ENCODE results near the gene VRK1.

VRK1 gene

DNA sequence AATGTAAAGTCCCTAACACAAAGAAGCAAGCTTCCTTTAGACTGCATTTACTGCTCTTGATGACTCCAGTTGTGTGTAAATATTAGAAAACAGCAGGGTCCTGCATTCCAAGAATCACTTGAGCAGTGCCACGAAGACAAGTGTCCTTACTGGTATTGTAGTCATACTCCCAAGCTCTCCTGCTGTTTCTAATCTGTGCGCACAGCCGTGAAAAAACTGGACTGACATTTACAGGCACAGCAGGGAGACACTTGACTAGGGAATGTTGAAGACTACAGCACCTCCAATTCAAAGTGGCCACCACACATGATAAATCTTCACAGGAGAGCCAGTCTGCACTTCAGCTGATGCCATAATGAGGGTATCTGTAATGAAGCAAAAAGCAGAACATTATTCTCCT is 91.4 kb downstream of the VRK1 start:
- no peak for DNase-seq

- no peak for DNase-seq
Measured at GRCh38 chr14:96889091-96889490, 91.9 kb downstream of the VRK1 start.

GRCh38 chr14:96893966-96894622 is 96.9 kb downstream of the VRK1 start:
- no peak for DNase-seq

GRCh38 chr14:96894966-96895365 is 97.8 kb downstream of the VRK1 start:
- DNase-seq, result no peak

DNA sequence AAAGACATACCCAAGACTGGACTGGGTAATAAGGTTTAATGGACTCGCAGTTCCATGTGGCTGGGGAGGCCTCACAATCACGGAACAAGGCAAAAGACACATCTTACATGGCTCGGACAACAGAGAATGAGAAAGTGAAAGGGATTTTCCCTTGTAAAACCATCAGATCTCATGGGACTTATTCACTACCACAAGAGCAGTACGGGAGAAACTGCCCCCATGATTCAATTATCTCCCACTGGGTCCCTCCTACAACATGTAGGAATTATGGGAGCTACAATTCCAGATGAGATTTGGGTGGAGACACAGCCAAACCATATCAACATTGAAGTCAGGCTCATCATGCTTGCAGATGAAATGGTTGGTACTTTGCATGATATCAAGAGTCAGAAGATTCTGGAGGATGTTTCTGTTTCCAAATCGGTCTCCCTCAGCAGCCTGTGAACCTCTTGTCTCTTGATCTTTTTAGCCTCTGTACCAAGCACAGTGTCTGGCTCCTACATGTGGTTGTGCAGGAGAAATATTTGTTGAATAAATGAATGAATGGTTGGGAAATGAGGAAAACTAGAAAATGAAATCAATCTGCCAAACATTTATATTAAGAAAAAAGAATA is 98.6 kb downstream of the VRK1 start:
- no peak for DNase-seq

DNA sequence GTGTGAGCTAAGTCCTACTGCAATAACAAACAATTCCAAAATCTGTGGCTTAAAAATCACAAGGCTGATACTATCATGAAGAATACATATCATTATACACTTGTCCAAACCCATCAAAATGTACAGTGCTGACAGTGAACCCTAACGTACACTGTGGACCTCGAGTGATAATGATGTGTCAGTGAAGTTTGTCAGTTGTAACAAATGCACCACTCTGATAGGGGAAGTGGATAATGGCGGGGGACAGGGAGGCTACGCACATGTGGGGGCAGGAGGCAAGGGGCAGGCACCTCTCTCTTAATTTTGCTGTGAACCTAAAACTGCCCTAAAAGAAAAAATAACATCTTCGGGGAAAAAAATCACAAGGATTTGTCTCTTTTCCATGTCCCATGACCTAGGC is 100.0 kb downstream of the VRK1 start:
- DNase-seq, result no peak

DNA sequence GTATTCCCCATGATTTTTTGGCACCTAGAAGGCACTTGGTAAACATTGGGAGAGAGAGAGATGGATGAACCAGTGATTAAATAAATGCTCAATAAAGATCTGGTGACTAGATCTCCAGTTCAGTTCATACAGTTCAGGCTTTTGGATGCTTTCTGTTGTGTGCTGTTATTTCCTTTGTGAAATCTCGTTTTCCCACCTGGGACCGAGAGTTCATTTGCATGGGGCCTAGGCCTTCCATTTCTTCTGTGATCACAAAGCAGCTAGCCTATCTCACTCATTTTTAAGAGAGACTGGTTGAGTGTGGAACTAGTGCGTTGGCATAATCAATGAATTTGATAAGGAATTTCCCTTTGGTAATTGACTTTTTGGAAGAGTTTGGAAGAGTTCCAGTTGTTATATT is 104.0 kb downstream of the VRK1 start:
- no peak for DNase-seq

- no peak for DNase-seq
Measured at GRCh38 chr14:96902004-96902403, 104.8 kb downstream of the VRK1 start.

DNA sequence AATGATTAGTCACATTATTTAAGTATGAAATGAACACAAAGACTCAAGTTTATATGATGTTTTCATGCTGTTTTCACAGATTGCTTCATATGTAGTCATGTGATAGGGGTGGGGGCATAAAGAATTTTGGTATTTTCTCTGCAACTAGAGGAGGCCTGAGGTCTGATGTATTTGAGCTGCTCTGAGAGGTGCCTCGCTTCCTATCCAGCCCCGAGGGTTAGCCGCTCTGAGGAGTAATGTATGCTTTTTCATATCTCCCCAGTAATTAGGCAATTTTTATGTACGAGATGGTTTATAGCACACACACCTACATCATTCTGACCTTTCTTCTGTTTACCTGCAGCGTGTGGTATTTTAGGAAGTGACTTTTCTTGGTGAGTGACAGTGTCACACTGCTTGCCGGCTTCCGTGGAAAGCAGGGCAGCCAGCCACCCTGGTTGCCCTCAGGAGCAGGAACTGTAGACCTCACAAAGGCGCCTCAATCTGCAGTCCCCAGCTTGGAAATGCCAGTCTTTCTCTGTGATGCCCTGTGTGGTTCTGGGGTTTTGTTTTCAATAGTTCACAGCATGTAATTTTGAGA is 106.4 kb downstream of the VRK1 start:
- DNase-seq, result no peak

- no peak for DNase-seq
Measured at GRCh38 chr14:96904201-96904600, 107.0 kb downstream of the VRK1 start.

GRCh38 chr14:96905065-96905464 is 107.9 kb downstream of the VRK1 start:
- DNase-seq, result no peak

GRCh38 chr14:96905825-96906224 is 108.6 kb downstream of the VRK1 start:
- peak; percentile 87 to 90 for DNase-seq

GRCh38 chr14:96906434-96906833 is 109.3 kb downstream of the VRK1 start:
- DNase-seq, result peak; percentile 7 to 18

GRCh38 chr14:96909841-96910364 is 112.7 kb downstream of the VRK1 start:
- DNase-seq, result no peak

DNA sequence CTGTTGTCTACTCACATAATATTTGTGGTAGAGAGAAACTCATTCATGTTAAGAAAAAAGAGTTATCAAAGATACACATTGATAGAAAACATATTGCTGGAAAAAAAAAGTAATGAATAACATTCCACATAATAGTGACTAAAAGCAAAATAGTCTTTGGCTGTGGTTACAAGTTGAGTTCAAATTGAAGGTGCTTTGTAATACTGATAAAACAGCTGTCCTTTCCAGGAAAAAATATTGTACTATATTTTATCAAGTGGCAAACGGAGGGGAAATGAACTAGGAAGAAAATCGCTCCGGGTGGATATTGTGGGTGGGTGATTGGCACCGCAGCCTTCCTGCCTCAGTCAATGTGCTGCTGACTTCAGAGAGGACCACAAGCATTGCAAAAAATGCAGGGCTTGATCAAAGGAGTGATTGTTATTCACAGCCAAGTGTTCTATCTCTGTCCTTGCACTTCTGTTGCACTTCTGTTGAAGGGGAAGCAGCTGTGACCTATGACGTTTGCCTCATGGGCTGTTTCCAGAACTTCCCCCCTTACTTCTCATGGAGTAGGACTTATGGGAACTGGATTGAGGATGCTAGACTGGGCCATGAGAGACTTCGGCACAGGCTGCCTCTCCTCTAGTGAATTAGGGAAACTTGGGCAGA is 114.4 kb downstream of the VRK1 start:
- peak; percentile 24 to 49 for DNase-seq

- DNase-seq, result no peak
Measured at GRCh38 chr14:96914571-96915128, 117.5 kb downstream of the VRK1 start.

- no peak for DNase-seq
Measured at GRCh38 chr14:96915478-96915877, 118.3 kb downstream of the VRK1 start.

- DNase-seq, result no peak
Measured at GRCh38 chr14:96916751-96917150, 119.6 kb downstream of the VRK1 start.

GRCh38 chr14:96917442-96917963 is 120.3 kb downstream of the VRK1 start:
- no peak for DNase-seq

DNA sequence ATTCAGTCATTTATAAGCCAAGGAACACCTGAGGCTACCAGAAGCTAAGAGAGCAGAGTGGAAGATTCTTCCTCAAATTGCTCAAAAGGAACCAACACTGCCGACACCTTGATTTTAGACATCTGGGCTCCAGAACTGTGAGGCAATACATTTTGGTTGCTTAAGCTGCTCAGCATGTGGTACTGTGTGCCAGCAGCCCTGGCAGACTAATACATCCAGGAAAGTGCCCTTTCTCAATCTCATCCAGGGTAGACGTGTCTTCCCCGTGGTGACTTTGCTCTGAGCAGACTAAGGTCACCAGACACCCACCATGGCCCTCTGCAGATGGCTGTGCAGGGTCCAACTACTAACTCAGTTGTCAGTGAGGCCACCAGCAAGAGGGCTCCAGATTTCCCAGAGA is 122.8 kb downstream of the VRK1 start:
- peak; percentile 2 to 14 for DNase-seq

DNA sequence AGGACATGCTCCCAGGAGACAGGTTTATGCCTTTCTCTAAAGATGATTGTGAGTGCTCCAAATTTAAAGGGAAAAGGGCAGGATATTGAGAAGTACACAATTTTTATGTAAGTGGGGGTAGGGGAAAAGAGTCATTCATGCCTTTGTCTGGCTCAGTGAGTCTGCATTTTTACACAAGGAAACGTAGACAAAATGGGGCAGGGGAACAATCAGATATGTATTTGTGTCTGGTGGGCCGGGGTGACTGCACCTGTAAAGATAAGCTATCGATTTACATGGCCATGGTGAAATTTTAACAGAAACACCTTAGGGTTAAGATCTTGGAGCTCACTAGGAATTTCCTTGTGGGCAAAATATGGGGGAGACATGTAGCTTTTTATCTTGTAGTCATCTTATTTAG is 123.6 kb downstream of the VRK1 start:
- DNase-seq, result no peak

GRCh38 chr14:96922986-96923385 is 125.8 kb downstream of the VRK1 start:
- DNase-seq, result no peak

DNA sequence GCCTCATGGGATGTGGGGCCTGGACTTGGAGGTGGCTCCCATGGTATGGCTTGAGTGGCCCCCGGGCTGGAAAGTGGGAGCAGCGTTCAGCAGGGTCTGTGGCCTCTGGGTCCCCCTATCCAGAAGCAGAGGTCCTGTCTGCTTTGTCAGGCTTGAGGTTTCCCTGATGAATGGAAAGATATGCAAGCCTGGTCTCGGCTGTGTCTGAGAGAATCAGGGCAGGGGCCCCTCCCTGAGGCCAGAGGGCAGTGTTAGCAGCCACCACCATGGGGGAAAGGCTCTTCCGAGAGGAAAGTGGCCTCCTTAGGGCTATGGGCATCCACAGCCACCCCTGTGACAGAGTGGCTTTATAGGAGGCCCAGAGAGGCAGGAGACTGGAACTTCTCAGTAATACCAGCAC is 128.2 kb downstream of the VRK1 start:
- DNase-seq, result no peak

Data from inflammatory macrophage (primary cell).